OCI-LY3 (cell line): ENCODE data around the gene EPC2.

Source experiments
- H2AFZ ChIP-seq: fragments of 200-600, 300-600 bp; shearing (Covaris generic); 2 replicates; pipeline ENCODE4 v1.6.0; 2014; ENCODE audit warnings: antibody characterized with exemption, low read depth, low read length
- H3K27ac ChIP-seq: fragments of 200-600, 300-600 bp; sonication (generic); 2 replicates; pipeline ENCODE4 v1.5.1; 2014; ENCODE audit warnings: mild to moderate bottlenecking, low read length, moderate library complexity, mixed read lengths
- H3K27me3 ChIP-seq: fragments of 200-600, 300-600 bp; sonication (generic); 2 replicates; pipeline ENCODE4 v1.6.1; 2014; ENCODE audit warnings: low read depth, low read length, mixed read lengths
- H3K36me3 ChIP-seq: fragments of 200-600, 300-600 bp; sonication (generic); replicated peaks from 2 replicates; pipeline ENCODE3; 2014; ENCODE audit warnings: low read depth, low read length, mixed read lengths
- H3K4me1 ChIP-seq: fragments of 300-600, 200-600 bp; sonication (generic); 2 replicates; pipeline ENCODE4 v1.6.1; 2014; ENCODE audit warnings: low read length, mixed read lengths
- H3K4me2 ChIP-seq: fragments of 200-600, 300-600 bp; sonication (generic); 2 replicates; pipeline ENCODE4 v1.6.1; 2014; ENCODE audit warnings: low read length, mixed read lengths
- H3K4me3 ChIP-seq: fragments of 300-600, 200-600 bp; sonication (generic); 2 replicates; pipeline ENCODE4 v1.5.1; 2014; ENCODE audit warnings: antibody characterized with exemption, mild to moderate bottlenecking, low read length, moderate library complexity
- H3K79me2 ChIP-seq: fragments of 300-600, 200-600 bp; shearing (Covaris generic); 2 replicates; pipeline ENCODE4 v1.6.1; 2014; ENCODE audit warnings: mild to moderate bottlenecking, low read length, mixed read lengths
- H3K9ac ChIP-seq: fragments of 300-600, 200-600 bp; shearing (Covaris generic); 2 replicates; pipeline ENCODE4 v1.6.0; 2014; ENCODE audit warnings: mild to moderate bottlenecking, low read length, moderate library complexity
- H3K9me3 ChIP-seq: fragments of 200-600, 300-600 bp; shearing (Covaris generic); 2 replicates; pipeline ENCODE4 v1.6.1; 2014; ENCODE audit warnings: low read length, mixed read lengths; ENCODE audit not compliant: insufficient read depth
- H4K20me1 ChIP-seq: fragments of 200-600, 300-600 bp; sonication (generic); 2 replicates; pipeline ENCODE4 v1.6.1; 2016; ENCODE audit warnings: low read length, mixed read lengths; ENCODE audit not compliant: insufficient read depth
- EZH2phosphoT487 ChIP-seq: fragments of 200-600 bp; shearing (Covaris generic); IDR thresholded peaks from 2 replicates; pipeline ENCODE4 v1.6.1; 2018; ENCODE audit warnings: antibody characterized with exemption, mixed run types, low read depth
- TF ChIP-seq, protein P1 (sequence below): fragments of 200-600, 300-600 bp; sonication (generic); IDR thresholded peaks from 2 replicates; pipeline ENCODE4 v1.5.1; 2014; ENCODE audit warnings: antibody characterized with exemption, low read length, low read depth

EPC2 gene

DNA sequence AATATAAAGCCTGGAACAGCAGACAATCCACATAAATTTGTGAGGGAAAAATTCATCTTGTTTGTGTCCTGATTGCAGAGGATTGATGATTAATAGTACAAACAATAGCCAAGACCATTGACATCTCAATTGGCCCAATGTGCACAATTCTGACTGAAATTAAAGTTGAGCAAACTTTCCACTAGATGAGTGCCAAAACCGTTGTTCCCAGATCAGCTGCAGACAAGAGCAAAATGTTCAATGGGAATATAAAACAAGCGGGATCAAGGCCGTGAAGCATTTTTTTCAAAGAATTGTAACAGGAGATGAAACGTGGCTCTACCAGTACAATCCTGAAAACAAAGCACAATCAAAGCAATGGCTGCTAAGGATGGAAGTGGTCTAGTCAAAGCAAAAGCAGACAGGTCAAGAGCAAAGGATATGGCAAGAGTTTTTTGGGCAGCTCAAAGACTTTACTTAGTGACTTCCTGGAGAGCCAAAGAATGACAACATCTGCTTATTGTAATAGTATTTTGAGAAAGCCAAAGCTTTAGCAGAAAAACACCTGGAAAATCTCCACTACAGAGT, 174.6 kb downstream of the EPC2 start:
- H4K20me1 ChIP-seq, result no peaks in the 10 kb centered on the region
- TF ChIP-seq EZH2phosphoT487, result no peak
- TF ChIP-seq, protein P1, sequence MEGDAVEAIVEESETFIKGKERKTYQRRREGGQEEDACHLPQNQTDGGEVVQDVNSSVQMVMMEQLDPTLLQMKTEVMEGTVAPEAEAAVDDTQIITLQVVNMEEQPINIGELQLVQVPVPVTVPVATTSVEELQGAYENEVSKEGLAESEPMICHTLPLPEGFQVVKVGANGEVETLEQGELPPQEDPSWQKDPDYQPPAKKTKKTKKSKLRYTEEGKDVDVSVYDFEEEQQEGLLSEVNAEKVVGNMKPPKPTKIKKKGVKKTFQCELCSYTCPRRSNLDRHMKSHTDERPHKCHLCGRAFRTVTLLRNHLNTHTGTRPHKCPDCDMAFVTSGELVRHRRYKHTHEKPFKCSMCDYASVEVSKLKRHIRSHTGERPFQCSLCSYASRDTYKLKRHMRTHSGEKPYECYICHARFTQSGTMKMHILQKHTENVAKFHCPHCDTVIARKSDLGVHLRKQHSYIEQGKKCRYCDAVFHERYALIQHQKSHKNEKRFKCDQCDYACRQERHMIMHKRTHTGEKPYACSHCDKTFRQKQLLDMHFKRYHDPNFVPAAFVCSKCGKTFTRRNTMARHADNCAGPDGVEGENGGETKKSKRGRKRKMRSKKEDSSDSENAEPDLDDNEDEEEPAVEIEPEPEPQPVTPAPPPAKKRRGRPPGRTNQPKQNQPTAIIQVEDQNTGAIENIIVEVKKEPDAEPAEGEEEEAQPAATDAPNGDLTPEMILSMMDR, result no peak
- H3K4me2 ChIP-seq, result no peak overlapping the region
- H3K27me3 ChIP-seq, result peaks cover 23% of the 10 kb centered on the region
- H3K9ac ChIP-seq, result no peak overlapping the region
- no peaks in the 10 kb centered on the region for H3K36me3 ChIP-seq
- peaks cover 13% of the 10 kb centered on the region for H3K4me1 ChIP-seq
- no peaks in the 10 kb centered on the region for H3K9me3 ChIP-seq
- H2AFZ ChIP-seq, result no peak overlapping the region
- no peak overlapping the region for H3K27ac ChIP-seq
- H3K79me2 ChIP-seq, result no peaks in the 10 kb centered on the region
- H3K4me3 ChIP-seq, result no peak overlapping the region

- no peak overlapping the region for H2AFZ ChIP-seq
- no peak overlapping the region for H3K4me2 ChIP-seq
- no peaks in the 10 kb centered on the region for H3K9me3 ChIP-seq
- no peaks in the 10 kb centered on the region for H3K36me3 ChIP-seq
- no peak overlapping the region for H3K4me3 ChIP-seq
- H4K20me1 ChIP-seq, result no peaks in the 10 kb centered on the region
- no peak overlapping the region for H3K9ac ChIP-seq
- peaks cover 10% of the 10 kb centered on the region for H3K27me3 ChIP-seq
- H3K79me2 ChIP-seq, result no peaks in the 10 kb centered on the region
- no peaks in the 10 kb centered on the region for H3K4me1 ChIP-seq
- H3K27ac ChIP-seq, result no peak overlapping the region
- TF ChIP-seq, protein P1, result no peak
Observed at GRCh38 chr2:148824190-148824589, 179.6 kb downstream of the EPC2 start.

GRCh38 chr2:148826791-148827190, 182.2 kb downstream of the EPC2 start:
- H3K4me1 ChIP-seq, result no peaks in the 10 kb centered on the region
- no peak overlapping the region for H2AFZ ChIP-seq
- H3K4me2 ChIP-seq, result no peak overlapping the region
- H3K79me2 ChIP-seq, result no peaks in the 10 kb centered on the region
- H3K27ac ChIP-seq, result no peak overlapping the region
- H3K9ac ChIP-seq, result no peak overlapping the region
- no peaks in the 10 kb centered on the region for H3K36me3 ChIP-seq
- H4K20me1 ChIP-seq, result no peaks in the 10 kb centered on the region
- no peaks in the 10 kb centered on the region for H3K27me3 ChIP-seq
- H3K9me3 ChIP-seq, result no peaks in the 10 kb centered on the region
- no peak for TF ChIP-seq EZH2phosphoT487
- TF ChIP-seq, protein P1, result no peak
- H3K4me3 ChIP-seq, result no peak overlapping the region

GRCh38 chr2:148828941-148829340, 184.4 kb downstream of the EPC2 start:
- Histone ChIP-seq H3K79me2 (no peaks in the 10 kb centered on the region), H3K9ac (no peak overlapping the region), H3K27ac (no peak overlapping the region), H3K4me2 (no peak overlapping the region), H3K4me1 (no peaks in the 10 kb centered on the region), H3K36me3 (no peaks in the 10 kb centered on the region), H3K27me3 (no peaks in the 10 kb centered on the region), H2AFZ (no peak overlapping the region), H3K9me3 (no peaks in the 10 kb centered on the region), H4K20me1 (no peaks in the 10 kb centered on the region), H3K4me3 (no peak overlapping the region)
- TF ChIP-seq, protein P1, result no peak
- TF ChIP-seq EZH2phosphoT487, result no peak
